ENCODE measurements around the gene ATP5F1D. TPM values are rescaled to one million over a fixed set of nuclear protein-coding genes. Genes with fewer than 3 reads are reported as not detected.

The ATP5F1D gene
- total and polyA plus RNA-seq, 4 donors: 27.1 to 266 (median 187) TPM

DNA sequence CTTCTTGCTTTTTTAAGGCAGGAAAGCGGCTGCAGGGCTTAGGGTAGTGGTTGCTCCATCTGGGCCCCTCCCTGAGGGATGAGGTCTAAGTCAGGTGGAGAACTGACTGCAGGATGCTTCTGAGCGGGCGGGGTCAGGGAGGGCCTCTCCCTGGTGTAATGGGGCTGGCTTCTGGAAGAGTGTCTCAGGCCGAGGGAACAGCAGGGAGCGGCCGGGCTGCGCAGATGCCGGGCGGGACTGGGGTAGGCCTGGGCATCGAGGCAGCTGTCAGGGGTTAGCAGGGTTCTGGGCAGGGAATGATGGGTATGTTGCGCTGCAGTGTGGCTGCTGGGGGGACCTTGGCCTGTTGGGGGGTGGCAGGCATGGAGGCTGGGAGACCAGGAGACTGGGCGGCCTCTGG lies 36.5 kb downstream of the ATP5F1D start:
- DNase-seq (no peak), ATAC-seq (ENCODE audit: insufficient read depth, low FRiP score) (no peak)
- Histone ChIP-seq H3K27me3 (ENCODE audit: control insufficient read depth in 3 of 3, insufficient read depth in 3 of 3, low read length in 2 of 3) (no peaks in the 10 kb centered on the region), H3K4me1 (ENCODE audit: control insufficient read depth in 5 of 5, insufficient read depth in 5 of 5, low read length in 5 of 5) (peaks cover 0 to 24% (median 12%) of the 10 kb centered on the region in 5 donors), H3K9me3 (ENCODE audit: control insufficient read depth in 4 of 4, insufficient read depth in 3 of 4, low read length in 3 of 4) (no peaks in the 10 kb centered on the region), H3K27ac (ENCODE audit: low read depth in 1 of 2, low read length in 1 of 2) (no peak overlapping the region), H3K36me3 (ENCODE audit: control insufficient read depth in 4 of 4, insufficient read depth in 4 of 4, low read length in 4 of 4) (peaks cover 7 to 31% (median 16%) of the 10 kb centered on the region in 4 donors), H3K9ac (ENCODE audit: insufficient read depth in 1 of 2, low read length in 2 of 2) (no peak overlapping the region), H3K4me3 (no peak overlapping the region)
- TF ChIP-seq, protein P1, sequence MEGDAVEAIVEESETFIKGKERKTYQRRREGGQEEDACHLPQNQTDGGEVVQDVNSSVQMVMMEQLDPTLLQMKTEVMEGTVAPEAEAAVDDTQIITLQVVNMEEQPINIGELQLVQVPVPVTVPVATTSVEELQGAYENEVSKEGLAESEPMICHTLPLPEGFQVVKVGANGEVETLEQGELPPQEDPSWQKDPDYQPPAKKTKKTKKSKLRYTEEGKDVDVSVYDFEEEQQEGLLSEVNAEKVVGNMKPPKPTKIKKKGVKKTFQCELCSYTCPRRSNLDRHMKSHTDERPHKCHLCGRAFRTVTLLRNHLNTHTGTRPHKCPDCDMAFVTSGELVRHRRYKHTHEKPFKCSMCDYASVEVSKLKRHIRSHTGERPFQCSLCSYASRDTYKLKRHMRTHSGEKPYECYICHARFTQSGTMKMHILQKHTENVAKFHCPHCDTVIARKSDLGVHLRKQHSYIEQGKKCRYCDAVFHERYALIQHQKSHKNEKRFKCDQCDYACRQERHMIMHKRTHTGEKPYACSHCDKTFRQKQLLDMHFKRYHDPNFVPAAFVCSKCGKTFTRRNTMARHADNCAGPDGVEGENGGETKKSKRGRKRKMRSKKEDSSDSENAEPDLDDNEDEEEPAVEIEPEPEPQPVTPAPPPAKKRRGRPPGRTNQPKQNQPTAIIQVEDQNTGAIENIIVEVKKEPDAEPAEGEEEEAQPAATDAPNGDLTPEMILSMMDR (IDR thresholded peaks at IDR 0.05; ENCODE audit: control extremely low read depth, extremely low read depth): no peak
- WGBS, 2 donors: 92 to 95% methylated on average over 12 of the region's 12 CpGs

DNA sequence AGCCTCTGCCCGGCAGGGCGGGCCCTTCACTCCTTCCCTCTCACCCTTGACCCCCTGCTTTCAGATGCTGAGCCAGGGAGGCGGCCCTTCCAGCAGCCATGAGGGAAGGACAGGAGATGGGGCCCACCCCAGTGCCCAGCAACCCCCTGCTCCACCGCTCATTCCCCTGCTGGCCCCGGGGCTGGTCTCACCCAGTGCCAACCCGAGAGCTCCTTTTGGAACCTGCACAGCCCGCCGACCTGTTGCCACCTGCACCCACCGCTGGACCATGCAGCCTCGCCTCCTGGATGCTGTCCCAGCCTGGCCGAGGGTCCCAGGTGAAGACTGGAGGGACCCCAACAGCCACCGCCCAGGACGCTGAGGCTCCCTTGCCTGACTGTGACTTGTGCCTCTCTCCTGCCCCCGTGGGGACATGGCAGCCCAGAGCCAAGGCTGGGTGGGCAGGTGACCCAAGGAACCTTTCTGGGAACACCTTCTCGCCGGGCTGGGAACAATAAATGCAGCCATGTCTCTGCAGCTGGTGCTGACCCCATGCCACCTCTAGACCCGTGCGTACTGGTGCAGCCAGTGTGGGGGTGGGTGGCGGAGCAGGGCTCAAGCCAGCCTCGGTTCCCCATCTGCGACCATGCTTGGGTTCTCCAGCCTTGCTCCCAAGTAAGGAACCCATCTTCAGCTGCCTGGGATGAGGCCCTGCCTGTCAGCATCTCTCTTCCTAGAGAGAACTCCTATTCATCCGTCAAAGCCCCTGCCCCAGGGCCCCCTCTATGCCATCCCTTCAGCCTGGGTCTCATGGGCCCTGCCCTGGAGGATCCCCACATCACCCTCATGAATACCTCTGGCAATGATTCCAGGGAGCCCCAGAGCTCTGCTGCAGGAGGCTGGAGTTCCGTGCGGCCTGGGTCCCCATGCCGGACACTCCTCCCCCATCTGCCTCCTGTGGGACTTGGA lies 37.4 kb downstream of the ATP5F1D start:
- WGBS, 2 donors: 90 to 95% methylated on average over 25 of the region's 25 CpGs
- ATAC-seq (ENCODE audit: insufficient read depth, low FRiP score) (no peak), DNase-seq (no peak)
- H3K36me3 ChIP-seq (ENCODE audit: control insufficient read depth in 4 of 4, insufficient read depth in 4 of 4, low read length in 4 of 4): peaks cover 2 to 22% (median 8%) of the 10 kb centered on the region in 4 donors
- H3K9ac ChIP-seq (ENCODE audit: insufficient read depth in 1 of 2, low read length in 2 of 2): no peak overlapping the region
- H3K4me1 ChIP-seq (ENCODE audit: control insufficient read depth in 5 of 5, insufficient read depth in 5 of 5, low read length in 5 of 5): peaks cover 0 to 24% (median 10%) of the 10 kb centered on the region in 5 donors
- H3K27me3 ChIP-seq (ENCODE audit: control insufficient read depth in 3 of 3, insufficient read depth in 3 of 3, low read length in 2 of 3): no peaks in the 10 kb centered on the region
- no peaks in the 10 kb centered on the region for H3K9me3 ChIP-seq (ENCODE audit: control insufficient read depth in 4 of 4, insufficient read depth in 3 of 4, low read length in 3 of 4)
- TF ChIP-seq, protein P1 (IDR thresholded peaks at IDR 0.05; ENCODE audit: control extremely low read depth, extremely low read depth): no peak
- H3K4me3 ChIP-seq: no peak overlapping the region
- no peak overlapping the region for H3K27ac ChIP-seq (ENCODE audit: low read depth in 1 of 2, low read length in 1 of 2)

DNA sequence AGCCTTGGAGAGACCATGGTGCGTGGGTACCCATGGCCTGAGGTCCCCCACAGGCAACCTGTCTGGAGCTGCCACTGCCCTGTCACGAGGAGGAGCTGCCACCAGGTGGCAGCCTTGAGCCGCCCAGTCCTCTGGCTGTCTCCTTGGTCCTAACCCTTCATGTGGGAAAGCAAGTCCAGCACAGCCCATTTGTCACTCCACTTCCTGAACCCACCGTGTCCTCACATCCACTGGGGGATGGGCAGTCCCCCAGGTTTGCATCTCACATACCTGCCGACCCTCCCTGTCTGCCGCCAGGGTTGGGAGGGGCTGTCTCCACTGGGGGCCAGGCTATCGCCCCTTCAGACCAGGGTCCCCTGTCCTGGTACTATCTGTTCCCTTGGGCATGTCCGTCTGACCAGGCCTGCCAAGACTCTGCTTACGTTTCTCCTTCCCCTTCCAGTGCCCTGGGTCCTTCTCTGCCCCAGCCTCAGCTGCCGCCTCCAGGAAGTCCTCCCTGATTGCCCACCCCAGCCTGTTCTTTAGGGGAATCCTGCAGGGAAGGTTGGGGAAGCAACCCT lies 38.3 kb downstream of the ATP5F1D start:
- Histone ChIP-seq H3K9ac (ENCODE audit: insufficient read depth in 1 of 2, low read length in 2 of 2) (no peak overlapping the region), H3K4me3 (no peak overlapping the region), H3K27ac (ENCODE audit: low read depth in 1 of 2, low read length in 1 of 2) (no peak overlapping the region), H3K36me3 (ENCODE audit: control insufficient read depth in 4 of 4, insufficient read depth in 4 of 4, low read length in 4 of 4) (peaks cover 0 to 13% (median 4%) of the 10 kb centered on the region in 4 donors), H3K9me3 (ENCODE audit: control insufficient read depth in 4 of 4, insufficient read depth in 3 of 4, low read length in 3 of 4) (no peaks in the 10 kb centered on the region), H3K4me1 (ENCODE audit: control insufficient read depth in 5 of 5, insufficient read depth in 5 of 5, low read length in 5 of 5) (peaks cover 0 to 15% (median 4%) of the 10 kb centered on the region in 5 donors), H3K27me3 (ENCODE audit: control insufficient read depth in 3 of 3, insufficient read depth in 3 of 3, low read length in 2 of 3) (peaks cover 0 to 6% (median 4%) of the 10 kb centered on the region in 3 donors)
- ATAC-seq (ENCODE audit: insufficient read depth, low FRiP score) (no peak), DNase-seq (peak; percentile 86 to 90 (median 90))
- TF ChIP-seq, protein P1 (IDR thresholded peaks at IDR 0.05; ENCODE audit: control extremely low read depth, extremely low read depth): peak; percentile 84
- 35 to 38% methylated on average over 10 of the region's 10 CpGs for WGBS, 2 donors
